ENCODE data around the gene PPM1M.

The PPM1M gene

GRCh38 chr3:52257911-52258310, 12.4 kb downstream of the PPM1M start:
- Histone ChIP-seq H3K4me3 (ENCODE audit: low read depth, low read length) (no peak overlapping the region), H3K27me3 (ENCODE audit: insufficient read depth, low read depth, severe bottlenecking) (no peaks in the 10 kb centered on the region), H3K9me3 (ENCODE audit: severe bottlenecking) (no peaks in the 10 kb centered on the region), H3K36me3 (peaks cover 57% of the 10 kb centered on the region), H3K27ac (no peak overlapping the region)
- no peak for DNase-seq
- no peak for TF ChIP-seq CTCF (IDR thresholded peaks at IDR 0.05; ENCODE audit: low read depth, low read length)

GRCh38 chr3:52259035-52259434, 13.5 kb downstream of the PPM1M start:
- Histone ChIP-seq H3K27ac (no peak overlapping the region), H3K9me3 (ENCODE audit: severe bottlenecking) (no peaks in the 10 kb centered on the region), H3K27me3 (ENCODE audit: insufficient read depth, low read depth, severe bottlenecking) (no peaks in the 10 kb centered on the region), H3K4me3 (ENCODE audit: low read depth, low read length) (no peak overlapping the region), H3K36me3 (peaks cover 64% of the 10 kb centered on the region)
- TF ChIP-seq CTCF (IDR thresholded peaks at IDR 0.05; ENCODE audit: low read depth, low read length): no peak
- DNase-seq: no peak

DNA sequence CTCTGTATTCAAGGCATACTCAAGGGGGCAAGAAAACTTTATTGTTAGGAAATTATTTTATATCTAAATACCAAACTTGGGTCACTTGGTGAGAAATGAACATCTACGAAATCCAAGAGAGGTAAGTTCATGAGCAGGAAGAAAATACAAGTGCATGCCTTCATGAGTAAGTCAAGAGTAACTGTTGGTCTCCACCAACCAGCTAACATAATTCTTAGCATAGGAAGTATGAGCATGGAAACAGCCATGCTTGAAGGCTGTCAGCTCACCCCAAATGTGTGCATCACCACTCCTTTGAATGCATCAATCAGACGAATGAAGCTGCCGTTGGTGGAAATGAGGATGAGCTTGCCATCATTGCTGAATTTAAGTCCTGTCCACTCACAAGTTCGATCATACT, 13.9 kb downstream of the PPM1M start:
- TF ChIP-seq CTCF (IDR thresholded peaks at IDR 0.05; ENCODE audit: low read depth, low read length): no peak
- Histone ChIP-seq H3K27me3 (ENCODE audit: insufficient read depth, low read depth, severe bottlenecking) (no peaks in the 10 kb centered on the region), H3K9me3 (ENCODE audit: severe bottlenecking) (no peaks in the 10 kb centered on the region), H3K4me3 (ENCODE audit: low read depth, low read length) (no peak overlapping the region), H3K27ac (no peak overlapping the region), H3K36me3 (peaks cover 67% of the 10 kb centered on the region)
- DNase-seq: no peak

GRCh38 chr3:52262447-52262846, 16.9 kb downstream of the PPM1M start:
- no peak for DNase-seq
- peaks cover 77% of the 10 kb centered on the region for H3K36me3 ChIP-seq
- H3K27ac ChIP-seq: no peak overlapping the region
- TF ChIP-seq CTCF (IDR thresholded peaks at IDR 0.05; ENCODE audit: low read depth, low read length): no peak
- no peaks in the 10 kb centered on the region for H3K9me3 ChIP-seq (ENCODE audit: severe bottlenecking)
- no peaks in the 10 kb centered on the region for H3K27me3 ChIP-seq (ENCODE audit: insufficient read depth, low read depth, severe bottlenecking)
- H3K4me3 ChIP-seq (ENCODE audit: low read depth, low read length): no peak overlapping the region

- H3K36me3 ChIP-seq: peaks cover 72% of the 10 kb centered on the region
- H3K9me3 ChIP-seq (ENCODE audit: severe bottlenecking): no peaks in the 10 kb centered on the region
- no peak for TF ChIP-seq CTCF (IDR thresholded peaks at IDR 0.05; ENCODE audit: low read depth, low read length)
- H3K27ac ChIP-seq: no peak overlapping the region
- H3K4me3 ChIP-seq (ENCODE audit: low read depth, low read length): no peak overlapping the region
- no peak for DNase-seq
- H3K27me3 ChIP-seq (ENCODE audit: insufficient read depth, low read depth, severe bottlenecking): no peaks in the 10 kb centered on the region
These were observed 19.8 kb downstream of the PPM1M start for GRCh38 chr3:52265387-52265786.

- H3K36me3 ChIP-seq: peaks cover 58% of the 10 kb centered on the region
- H3K27ac ChIP-seq: no peak overlapping the region
- H3K9me3 ChIP-seq (ENCODE audit: severe bottlenecking): no peaks in the 10 kb centered on the region
- no peaks in the 10 kb centered on the region for H3K27me3 ChIP-seq (ENCODE audit: insufficient read depth, low read depth, severe bottlenecking)
- no peak for TF ChIP-seq CTCF (IDR thresholded peaks at IDR 0.05; ENCODE audit: low read depth, low read length)
- DNase-seq: no peak
- H3K4me3 ChIP-seq (ENCODE audit: low read depth, low read length): no peak overlapping the region
These were observed 22.5 kb downstream of the PPM1M start for GRCh38 chr3:52268036-52268435.

Data from WERI-Rb-1 (cell line).